Measurements from ENCODE around the gene MSGN1.

GRCh38 chr2:17867133-17867532, 50.9 kb downstream of the MSGN1 start:
- TF ChIP-seq CTCF (IDR thresholded peaks at IDR 0.05) (no peak), POLR2A (IDR thresholded peaks at IDR 0.05) (no peak)

Data from testis (tissue), 2 donors.